Measurements from ENCODE around the gene SPACDR.

SPACDR gene

DNA sequence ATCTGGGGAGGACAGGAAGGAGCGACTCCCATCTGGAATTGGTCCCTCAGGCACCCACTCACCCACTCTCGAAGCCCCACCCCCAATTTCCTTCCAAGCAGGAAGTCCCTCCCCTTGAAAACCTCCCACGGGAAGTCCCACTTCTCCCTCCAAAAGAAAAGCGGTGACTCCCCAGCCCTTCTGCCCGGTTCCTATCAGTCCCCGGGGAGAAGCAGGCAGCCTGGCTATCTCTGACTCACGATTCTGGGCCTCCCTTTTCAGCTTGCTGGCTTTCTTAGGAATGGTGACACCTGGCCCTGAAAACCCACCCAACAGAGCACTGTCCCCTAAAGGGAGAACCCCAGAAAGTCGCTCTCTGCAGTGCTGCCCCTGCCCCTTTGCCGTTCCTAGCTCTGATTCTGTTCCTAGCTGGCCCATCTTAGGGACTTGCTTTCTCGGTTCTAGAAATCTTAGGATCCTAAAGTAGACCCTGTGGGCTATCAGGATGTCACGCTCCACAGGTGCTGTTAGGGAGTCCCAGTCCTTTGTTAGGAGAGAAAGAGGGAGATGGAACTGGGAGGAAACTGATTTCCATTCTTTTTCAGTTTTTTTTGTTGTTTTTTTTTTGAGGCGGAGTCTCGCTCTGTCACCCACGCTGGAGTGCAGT, 8.9 kb upstream of the SPACDR start:
- H3K27me3 ChIP-seq (ENCODE audit: control insufficient read depth, insufficient read depth, low read length) = no peaks in the 10 kb centered on the region
- H3K9me3 ChIP-seq (ENCODE audit: control insufficient read depth, insufficient read depth, low read length) = no peaks in the 10 kb centered on the region
- H3K4me1 ChIP-seq (ENCODE audit: control insufficient read depth, insufficient read depth, low read length) = peaks cover 14% of the 10 kb centered on the region
- H3K9ac ChIP-seq (ENCODE audit: low read depth, low read length) = no peak overlapping the region
- H3K36me3 ChIP-seq (ENCODE audit: control insufficient read depth, insufficient read depth, low read length) = peaks cover 10% of the 10 kb centered on the region; the same call in 1 of the 2 replicates
- H3K27ac ChIP-seq (ENCODE audit: low read depth, low read length) = peak overlapping the region; percentile 47
- H3K4me3 ChIP-seq (ENCODE audit: low read depth, low read length) = no peak overlapping the region

DNA sequence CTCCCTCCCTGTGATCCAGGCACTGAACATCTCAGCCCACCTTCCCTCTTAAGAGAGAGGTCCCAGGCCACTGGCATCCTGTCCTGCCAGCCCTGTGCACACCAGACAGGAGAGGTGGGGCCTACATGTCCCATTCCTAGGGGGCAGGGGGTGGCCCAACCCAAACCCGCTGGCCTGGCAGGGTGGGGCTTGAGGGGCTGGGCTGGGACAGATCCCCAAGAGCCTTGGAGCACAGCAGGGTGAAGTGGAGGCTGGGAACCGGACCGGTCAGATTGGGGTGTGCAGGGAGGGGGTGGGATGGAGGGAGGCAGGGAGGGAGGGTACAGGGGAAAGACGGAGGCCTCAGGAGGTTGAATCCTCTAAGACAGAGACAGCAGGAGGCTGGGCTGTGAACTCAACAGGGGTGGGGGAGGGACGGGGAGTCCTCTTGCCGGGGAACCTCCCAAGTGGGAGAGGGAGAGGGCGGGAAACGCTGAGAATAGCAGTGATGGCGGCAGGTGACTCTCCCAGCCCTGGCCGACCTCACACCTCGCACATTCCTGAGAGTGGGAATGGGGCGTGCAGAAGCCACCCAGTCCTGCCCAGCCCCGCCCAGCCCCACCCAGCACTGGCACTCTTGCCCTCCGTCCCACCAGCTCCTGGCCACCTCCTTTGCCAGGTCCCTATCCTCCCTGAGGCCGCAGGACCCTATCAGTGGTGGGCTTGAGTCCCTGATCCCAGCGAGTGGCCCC, 8.2 kb upstream of the SPACDR start:
- no peak overlapping the region for H3K4me3 ChIP-seq (ENCODE audit: low read depth, low read length)

DNA sequence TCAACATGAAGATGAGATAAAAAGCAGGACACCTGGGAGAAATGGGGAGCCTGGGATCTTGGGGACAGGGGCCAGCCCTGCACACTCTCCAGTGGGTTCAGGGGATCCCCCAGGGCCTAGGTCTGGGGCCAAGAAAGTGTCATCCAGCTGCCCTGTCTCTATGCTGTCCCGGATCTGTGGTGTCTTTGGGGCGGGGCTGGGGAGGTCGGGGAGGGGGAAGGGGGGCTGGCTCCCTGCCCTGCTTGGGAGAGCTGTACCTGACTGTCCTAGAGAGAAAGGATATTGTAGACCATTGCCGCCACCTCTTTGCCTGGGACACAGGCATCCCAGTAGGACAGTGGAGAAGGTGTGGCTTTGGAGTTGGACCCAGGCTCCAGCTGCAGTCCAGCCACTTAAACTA, 7.0 kb upstream of the SPACDR start:
- Histone ChIP-seq H3K27me3 (ENCODE audit: control insufficient read depth, insufficient read depth, low read length) (no peaks in the 10 kb centered on the region), H3K4me3 (ENCODE audit: low read depth, low read length) (no peak overlapping the region), H3K36me3 (ENCODE audit: control insufficient read depth, insufficient read depth, low read length) (peaks cover 10% of the 10 kb centered on the region; the same call in 1 of the 2 replicates), H3K4me1 (ENCODE audit: control insufficient read depth, insufficient read depth, low read length) (peaks cover 11% of the 10 kb centered on the region), H3K9me3 (ENCODE audit: control insufficient read depth, insufficient read depth, low read length) (no peaks in the 10 kb centered on the region), H3K9ac (ENCODE audit: low read depth, low read length) (no peak overlapping the region), H3K27ac (ENCODE audit: low read depth, low read length) (no peak overlapping the region)

More for the DNA sequence above, 8.2 kb upstream of the SPACDR start:
- H3K9ac ChIP-seq (ENCODE audit: low read depth, low read length) = no peak overlapping the region
- no peak overlapping the region for H3K27ac ChIP-seq (ENCODE audit: low read depth, low read length)
- no peaks in the 10 kb centered on the region for H3K27me3 ChIP-seq (ENCODE audit: control insufficient read depth, insufficient read depth, low read length)
- H3K4me1 ChIP-seq (ENCODE audit: control insufficient read depth, insufficient read depth, low read length) = peaks cover 14% of the 10 kb centered on the region
- no peaks in the 10 kb centered on the region for H3K9me3 ChIP-seq (ENCODE audit: control insufficient read depth, insufficient read depth, low read length)
- H3K36me3 ChIP-seq (ENCODE audit: control insufficient read depth, insufficient read depth, low read length) = peaks cover 10% of the 10 kb centered on the region; the same call in 1 of the 2 replicates

DNA sequence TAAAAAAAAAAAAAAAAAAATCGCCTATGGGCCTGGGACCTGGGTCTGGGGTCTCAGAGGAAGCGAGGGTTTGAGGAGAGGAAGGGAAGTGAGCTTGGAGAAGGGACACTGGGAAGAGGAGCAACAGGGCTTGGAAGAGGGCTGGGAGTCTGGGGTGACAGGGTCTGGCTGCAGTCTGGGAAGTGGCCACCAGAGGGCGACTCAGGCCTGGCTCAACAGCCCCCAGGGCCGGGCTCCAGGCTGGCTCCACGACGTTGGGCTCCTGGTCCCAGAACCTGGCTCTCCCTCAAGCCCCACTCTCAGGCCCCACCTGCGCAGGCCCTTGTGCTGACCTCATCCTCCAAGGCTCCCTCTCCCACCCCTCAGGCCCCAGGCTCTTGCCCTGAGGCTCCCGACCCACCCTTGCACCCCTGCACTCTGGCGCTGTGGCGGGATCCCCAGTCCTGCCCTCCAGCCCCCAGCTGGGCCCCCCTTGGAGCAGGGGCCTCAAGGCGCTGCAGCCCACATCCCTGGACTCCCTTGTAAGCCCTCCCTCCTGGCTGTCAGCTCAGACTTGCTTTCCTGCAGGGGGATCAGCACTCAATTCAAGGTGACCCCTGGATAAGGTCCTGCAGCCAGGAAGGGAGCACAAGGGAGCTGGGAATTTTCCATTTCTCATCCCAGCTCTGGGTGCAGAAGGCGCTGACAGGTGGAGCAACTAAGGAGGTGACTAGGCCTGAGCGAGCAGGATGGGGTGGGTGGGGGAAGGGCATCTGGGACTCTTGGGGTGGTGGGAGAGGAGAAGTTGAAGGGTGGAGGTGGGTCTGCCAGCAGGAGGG, 5.4 kb upstream of the SPACDR start:
- H3K27ac ChIP-seq (ENCODE audit: low read depth, low read length) = no peak overlapping the region
- peaks cover 7% of the 10 kb centered on the region; the same call in 1 of the 2 replicates for H3K4me1 ChIP-seq (ENCODE audit: control insufficient read depth, insufficient read depth, low read length)
- H3K9me3 ChIP-seq (ENCODE audit: control insufficient read depth, insufficient read depth, low read length) = no peaks in the 10 kb centered on the region
- H3K36me3 ChIP-seq (ENCODE audit: control insufficient read depth, insufficient read depth, low read length) = peaks cover 9% of the 10 kb centered on the region; the same call in 1 of the 2 replicates
- no peaks in the 10 kb centered on the region for H3K27me3 ChIP-seq (ENCODE audit: control insufficient read depth, insufficient read depth, low read length)
- H3K4me3 ChIP-seq (ENCODE audit: low read depth, low read length) = no peak overlapping the region
- no peak overlapping the region for H3K9ac ChIP-seq (ENCODE audit: low read depth, low read length)

DNA sequence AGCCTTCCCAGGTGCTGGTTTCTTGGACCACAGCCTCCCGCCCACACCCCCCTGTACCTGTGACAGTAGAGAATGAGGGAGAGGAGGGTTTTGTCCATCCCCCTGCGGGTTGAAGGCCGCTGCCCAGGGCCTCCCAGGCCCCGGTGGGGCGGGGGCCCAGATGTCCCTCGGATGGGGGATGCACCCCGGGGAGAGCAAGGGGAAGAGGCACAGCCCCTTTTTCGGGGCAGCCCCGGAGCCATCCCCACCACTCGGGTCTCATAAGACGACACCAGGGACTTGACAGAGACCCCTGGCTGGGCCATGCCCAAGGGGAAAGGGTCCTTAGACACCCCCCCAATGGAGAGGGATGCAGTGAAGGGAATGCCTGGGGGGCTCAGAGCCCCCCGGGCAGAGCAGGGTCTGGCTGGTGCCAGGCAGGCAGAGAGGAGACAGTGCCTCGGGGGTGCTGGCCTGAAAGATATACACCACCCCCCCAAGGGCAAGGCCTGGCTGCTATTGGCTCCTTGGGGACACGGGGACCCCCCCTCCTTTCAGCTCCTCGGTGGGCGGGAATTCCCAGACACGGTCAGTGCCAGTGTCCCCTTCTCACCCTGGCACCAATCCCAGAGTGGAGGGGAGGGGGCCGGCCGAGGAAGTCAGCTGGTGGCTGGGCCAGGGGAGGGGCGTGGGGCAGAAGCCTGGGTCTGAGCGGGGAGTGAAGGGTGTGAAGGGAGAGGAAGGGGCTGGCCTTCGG, 3.7 kb upstream of the SPACDR start:
- Histone ChIP-seq H3K27ac (ENCODE audit: low read depth, low read length) (no peak overlapping the region), H3K27me3 (ENCODE audit: control insufficient read depth, insufficient read depth, low read length) (no peaks in the 10 kb centered on the region), H3K4me1 (ENCODE audit: control insufficient read depth, insufficient read depth, low read length) (peaks cover 7% of the 10 kb centered on the region; the same call in 1 of the 2 replicates), H3K36me3 (ENCODE audit: control insufficient read depth, insufficient read depth, low read length) (peaks cover 3% of the 10 kb centered on the region; the same call in 1 of the 2 replicates), H3K9ac (ENCODE audit: low read depth, low read length) (no peak overlapping the region), H3K9me3 (ENCODE audit: control insufficient read depth, insufficient read depth, low read length) (no peaks in the 10 kb centered on the region), H3K4me3 (ENCODE audit: low read depth, low read length) (no peak overlapping the region)

DNA sequence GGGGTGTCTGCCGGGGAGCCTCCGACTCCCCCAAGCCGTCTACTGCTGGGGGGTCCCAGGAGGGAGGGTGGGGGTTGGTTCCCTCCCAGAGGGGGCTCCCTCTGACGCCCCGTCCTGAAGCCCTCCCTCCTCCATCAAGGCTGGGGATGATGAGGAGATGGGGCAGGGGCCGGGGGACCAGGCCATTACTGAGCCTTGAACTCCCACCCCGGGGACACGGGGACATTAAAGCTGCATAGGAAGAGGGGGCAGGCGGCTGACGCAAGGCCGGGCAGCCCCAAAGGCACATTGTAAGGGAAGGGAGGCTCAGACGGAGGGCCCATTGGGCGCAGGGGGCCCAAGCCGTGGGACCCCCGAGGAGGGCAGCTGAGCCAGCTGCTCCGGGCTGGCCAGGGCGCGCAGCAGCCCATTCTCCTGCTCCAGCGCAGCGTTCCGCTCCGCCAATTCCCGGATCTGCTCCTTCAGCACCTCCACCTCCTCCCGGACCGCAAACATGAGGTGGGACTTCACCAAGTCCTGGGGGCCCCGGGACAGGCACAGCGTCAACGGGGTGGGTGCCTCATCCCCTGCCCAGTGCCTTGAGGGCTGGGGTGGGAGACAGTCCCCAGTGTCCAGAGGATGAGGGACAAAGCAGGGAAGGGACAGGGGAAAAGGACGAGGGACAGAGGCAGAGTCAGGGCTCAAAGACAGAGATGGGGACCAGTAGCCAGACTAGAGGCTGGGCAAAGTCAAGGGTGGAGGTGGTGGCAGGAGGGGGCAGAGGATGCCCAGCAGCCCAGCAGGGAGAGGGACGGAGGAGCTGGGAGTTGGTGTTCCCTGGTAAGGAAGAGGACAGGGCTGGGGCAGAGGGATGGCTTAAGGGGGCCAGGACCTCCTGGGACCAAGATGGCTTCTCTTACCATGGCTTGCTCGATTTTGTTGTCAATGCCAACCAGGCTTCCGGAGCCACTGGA, 2.9 kb upstream of the SPACDR start:
- H3K36me3 ChIP-seq (ENCODE audit: control insufficient read depth, insufficient read depth, low read length) = peaks cover 3% of the 10 kb centered on the region; the same call in 1 of the 2 replicates

DNA sequence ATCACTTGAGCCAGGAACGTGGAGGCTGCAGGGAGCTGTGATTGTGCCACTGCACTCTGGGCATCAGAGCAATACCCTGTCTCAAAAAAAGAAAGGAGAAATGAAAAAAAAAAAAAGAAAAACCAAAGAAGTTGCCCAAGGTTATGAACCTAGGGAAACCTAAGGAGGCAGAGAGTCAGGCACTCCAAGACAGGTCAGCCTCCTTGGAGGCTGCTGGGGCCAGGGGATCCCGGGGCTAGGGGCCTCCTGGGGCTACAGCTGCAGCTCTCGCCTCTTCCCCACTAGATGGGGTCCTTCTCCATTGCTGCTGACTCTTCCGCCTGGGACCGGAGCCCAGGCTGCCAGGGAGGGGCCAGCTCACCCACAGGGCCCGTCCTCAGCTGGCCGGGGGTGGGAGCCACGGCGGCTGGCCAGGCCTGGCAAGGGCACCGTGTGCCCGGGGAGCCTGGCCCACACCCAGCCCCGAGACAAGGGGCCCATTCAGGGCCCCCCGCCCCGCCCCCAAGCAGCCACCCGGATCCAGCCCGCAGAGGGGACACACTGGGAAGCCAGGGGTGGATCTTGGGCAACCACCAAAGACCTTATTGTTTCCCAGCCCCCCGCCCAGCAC, 1.7 kb upstream of the SPACDR start:
- peaks cover 3% of the 10 kb centered on the region; the same call in 1 of the 2 replicates for H3K36me3 ChIP-seq (ENCODE audit: control insufficient read depth, insufficient read depth, low read length)
- no peak overlapping the region for H3K4me3 ChIP-seq (ENCODE audit: low read depth, low read length)
- no peaks in the 10 kb centered on the region for H3K27me3 ChIP-seq (ENCODE audit: control insufficient read depth, insufficient read depth, low read length)
- peaks cover 4% of the 10 kb centered on the region; the same call in 1 of the 2 replicates for H3K4me1 ChIP-seq (ENCODE audit: control insufficient read depth, insufficient read depth, low read length)
- no peaks in the 10 kb centered on the region for H3K9me3 ChIP-seq (ENCODE audit: control insufficient read depth, insufficient read depth, low read length)
- no peak overlapping the region for H3K27ac ChIP-seq (ENCODE audit: low read depth, low read length)
- no peak overlapping the region for H3K9ac ChIP-seq (ENCODE audit: low read depth, low read length)

More for the DNA sequence above, 2.9 kb upstream of the SPACDR start:
- Histone ChIP-seq H3K4me3 (ENCODE audit: low read depth, low read length) (no peak overlapping the region), H3K27ac (ENCODE audit: low read depth, low read length) (no peak overlapping the region), H3K27me3 (ENCODE audit: control insufficient read depth, insufficient read depth, low read length) (no peaks in the 10 kb centered on the region), H3K9ac (ENCODE audit: low read depth, low read length) (no peak overlapping the region), H3K4me1 (ENCODE audit: control insufficient read depth, insufficient read depth, low read length) (peaks cover 6% of the 10 kb centered on the region; the same call in 1 of the 2 replicates), H3K9me3 (ENCODE audit: control insufficient read depth, insufficient read depth, low read length) (no peaks in the 10 kb centered on the region)

DNA sequence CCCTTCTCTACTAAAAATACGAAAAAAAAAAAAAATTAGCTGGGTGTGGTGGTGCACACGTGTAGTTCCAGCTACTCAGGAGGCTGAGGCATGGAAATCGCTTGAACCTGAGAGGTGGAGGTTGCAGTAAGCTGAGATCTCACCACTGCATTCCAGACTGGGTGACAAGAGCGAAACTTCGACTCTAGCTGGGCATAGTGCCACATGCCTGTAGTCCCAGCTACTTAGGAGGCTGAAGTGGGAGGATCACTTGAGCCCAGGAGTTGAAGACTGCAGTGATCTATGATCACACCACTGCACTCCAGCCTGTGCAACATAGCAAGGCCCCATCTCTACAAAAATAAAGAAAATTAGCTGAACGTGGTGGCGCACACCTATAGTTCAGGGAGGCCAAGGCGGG, 1.2 kb upstream of the SPACDR start:
- no peak overlapping the region for H3K27ac ChIP-seq (ENCODE audit: low read depth, low read length)
- no peak overlapping the region for H3K9ac ChIP-seq (ENCODE audit: low read depth, low read length)
- no peaks in the 10 kb centered on the region for H3K9me3 ChIP-seq (ENCODE audit: control insufficient read depth, insufficient read depth, low read length)
- H3K4me3 ChIP-seq (ENCODE audit: low read depth, low read length) = no peak overlapping the region
- H3K4me1 ChIP-seq (ENCODE audit: control insufficient read depth, insufficient read depth, low read length) = peaks cover 4% of the 10 kb centered on the region; the same call in 1 of the 2 replicates
- no peaks in the 10 kb centered on the region for H3K36me3 ChIP-seq (ENCODE audit: control insufficient read depth, insufficient read depth, low read length)
- H3K27me3 ChIP-seq (ENCODE audit: control insufficient read depth, insufficient read depth, low read length) = no peaks in the 10 kb centered on the region

DNA sequence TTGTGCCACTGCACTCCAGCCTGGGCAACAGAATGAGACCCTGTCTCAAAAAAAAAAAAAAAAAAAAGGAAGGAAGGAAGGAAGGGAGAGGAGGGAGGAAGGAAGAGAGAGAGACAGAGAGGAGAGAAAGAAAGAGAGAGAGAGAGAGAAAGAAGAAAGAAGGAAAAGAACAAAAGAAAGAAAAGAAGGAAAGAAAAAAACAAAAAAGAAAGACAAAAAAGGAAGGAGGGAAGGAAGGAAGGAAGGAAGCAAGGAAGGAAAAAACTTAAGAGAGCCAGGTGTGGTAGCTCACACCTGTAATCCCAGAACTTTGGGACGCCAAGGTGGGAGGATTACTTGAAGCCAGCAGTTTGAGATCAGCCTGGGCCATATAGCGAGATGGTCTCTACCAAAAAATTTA, 731 bp upstream of the SPACDR start:
- H3K9me3 ChIP-seq (ENCODE audit: control insufficient read depth, insufficient read depth, low read length) = no peaks in the 10 kb centered on the region
- no peaks in the 10 kb centered on the region for H3K36me3 ChIP-seq (ENCODE audit: control insufficient read depth, insufficient read depth, low read length)
- H3K27ac ChIP-seq (ENCODE audit: low read depth, low read length) = no peak overlapping the region
- no peak overlapping the region for H3K4me3 ChIP-seq (ENCODE audit: low read depth, low read length)
- H3K27me3 ChIP-seq (ENCODE audit: control insufficient read depth, insufficient read depth, low read length) = no peaks in the 10 kb centered on the region
- peaks cover 4% of the 10 kb centered on the region; the same call in 1 of the 2 replicates for H3K4me1 ChIP-seq (ENCODE audit: control insufficient read depth, insufficient read depth, low read length)
- no peak overlapping the region for H3K9ac ChIP-seq (ENCODE audit: low read depth, low read length)

All from HUES48 (cell line).